Muscle layer of colon (tissue), 2 donors: ENCODE data around the gene HDAC9.

Experiments
- H3K27ac ChIP-seq: one replicate; pipeline ENCODE4 v1.7.0; 2013; ENCODE audit warnings: low read depth, mild to moderate bottlenecking, low read length, moderate library complexity
- H3K27me3 ChIP-seq, 2 donors: one replicate each; pipeline ENCODE4 v1.7.0; 2013; ENCODE audit warnings: low read length in 2 of 2, mild to moderate bottlenecking in 2 of 2; ENCODE audit not compliant: insufficient read depth in 2 of 2, control insufficient read depth in 1 of 2
- H3K36me3 ChIP-seq: one replicate; pipeline ENCODE4 v1.7.0; 2013; ENCODE audit warnings: mild to moderate bottlenecking, low read length; ENCODE audit not compliant: insufficient read depth
- H3K4me1 ChIP-seq: one replicate; pipeline ENCODE4 v1.7.0; 2013; ENCODE audit warnings: mild to moderate bottlenecking, low read length; ENCODE audit not compliant: insufficient read depth
- H3K4me3 ChIP-seq, 2 donors: one replicate each; pipeline ENCODE4 v1.7.0; 2013; ENCODE audit warnings: low read length in 2 of 2, low read depth in 1 of 2, mild to moderate bottlenecking in 1 of 2, moderate library complexity in 1 of 2
- H3K9ac ChIP-seq: one replicate; pipeline ENCODE4 v1.7.0; 2013; ENCODE audit warnings: low read length
- H3K9me3 ChIP-seq: one replicate; pipeline ENCODE4 v1.7.0; 2013; ENCODE audit warnings: mild to moderate bottlenecking, low read length
- donor health status: abdominal sarcoma.
- donor health status: Adenocarcinoma of cecum.

Gene HDAC9

DNA sequence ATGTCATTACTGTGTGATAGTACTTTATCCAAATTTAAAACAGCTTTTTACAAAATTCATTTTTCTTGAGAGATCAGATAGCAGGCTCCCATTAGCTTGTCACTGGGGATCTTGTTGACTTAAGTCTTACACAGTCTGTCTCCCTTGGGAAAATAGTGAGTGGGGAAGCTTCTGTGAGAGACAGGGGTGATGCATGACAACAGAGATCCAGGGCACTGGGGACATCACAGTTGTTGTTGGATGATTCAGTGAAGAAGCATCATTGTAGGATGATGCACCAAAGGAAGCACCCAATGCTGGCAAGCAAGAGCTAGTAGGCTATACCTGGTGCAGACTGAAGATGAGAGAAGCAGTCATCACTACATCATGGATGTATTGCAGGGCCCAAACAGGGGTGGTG lies 284.7 kb downstream of the HDAC9 start:
- H3K27ac ChIP-seq: no peak overlapping the region

DNA sequence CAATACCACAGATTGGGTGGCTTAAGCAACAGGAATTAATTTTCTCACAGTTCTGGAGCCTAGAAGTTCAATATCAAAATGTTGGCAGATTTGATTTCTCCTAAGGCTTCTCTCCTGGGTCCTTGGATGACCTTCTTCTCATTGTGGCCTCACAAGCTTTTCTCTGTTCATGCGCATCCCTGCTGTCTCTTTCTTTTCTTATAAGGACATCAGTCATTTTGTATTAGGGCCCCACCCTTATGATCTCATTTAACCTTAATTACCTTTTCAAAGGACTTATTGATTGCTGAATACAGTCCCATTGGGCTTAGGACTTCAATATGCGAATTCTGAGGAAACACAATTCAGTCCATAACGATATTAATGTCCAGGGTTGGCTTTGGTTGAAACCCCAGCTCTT lies 285.4 kb downstream of the HDAC9 start:
- no peaks in the 10 kb centered on the region for H3K4me1 ChIP-seq
- H3K4me3 ChIP-seq: no peak overlapping the region
- H3K27me3 ChIP-seq: no peaks in the 10 kb centered on the region
- no peaks in the 10 kb centered on the region for H3K9me3 ChIP-seq
- no peaks in the 10 kb centered on the region for H3K36me3 ChIP-seq
- H3K27ac ChIP-seq: no peak overlapping the region
- H3K9ac ChIP-seq: no peak overlapping the region

More for the DNA sequence above, 284.7 kb downstream of the HDAC9 start:
- Histone ChIP-seq H3K4me3 (no peak overlapping the region), H3K36me3 (no peaks in the 10 kb centered on the region), H3K4me1 (no peaks in the 10 kb centered on the region), H3K9me3 (no peaks in the 10 kb centered on the region), H3K27me3 (no peaks in the 10 kb centered on the region), H3K9ac (no peak overlapping the region)

- Histone ChIP-seq H3K4me3 (no peak overlapping the region), H3K9me3 (no peaks in the 10 kb centered on the region), H3K27me3 (no peaks in the 10 kb centered on the region), H3K9ac (no peak overlapping the region), H3K36me3 (no peaks in the 10 kb centered on the region), H3K27ac (no peak overlapping the region), H3K4me1 (no peaks in the 10 kb centered on the region)
These were observed 290.7 kb downstream of the HDAC9 start for GRCh38 chr7:18786196-18786727.

- Histone ChIP-seq H3K9ac (no peak overlapping the region), H3K4me1 (no peaks in the 10 kb centered on the region), H3K27ac (no peak overlapping the region)
These were observed 291.2 kb downstream of the HDAC9 start for GRCh38 chr7:18786796-18787195.

DNA sequence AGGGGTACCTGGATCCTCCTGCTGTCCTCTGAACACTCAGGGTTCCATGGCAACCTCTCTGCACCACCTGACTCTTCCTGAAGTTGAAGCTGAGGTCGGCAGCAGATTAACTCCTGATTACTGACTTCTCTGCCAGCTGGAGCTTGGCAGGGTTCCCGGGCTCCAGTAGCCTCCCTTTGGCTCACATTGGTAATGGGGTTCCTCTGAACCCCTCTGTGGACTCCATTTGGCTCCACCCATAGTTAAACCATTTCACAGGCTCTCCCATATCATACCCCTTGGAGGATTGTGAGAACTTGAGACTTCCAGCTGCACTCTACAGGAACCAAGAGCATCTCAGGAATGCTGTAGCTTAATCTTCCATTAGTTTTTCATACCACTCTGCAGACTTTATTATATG lies 292.5 kb downstream of the HDAC9 start:
- no peak overlapping the region for H3K4me3 ChIP-seq
- H3K9ac ChIP-seq: no peak overlapping the region
- H3K27ac ChIP-seq: no peak overlapping the region
- H3K36me3 ChIP-seq: no peaks in the 10 kb centered on the region
- H3K9me3 ChIP-seq: no peaks in the 10 kb centered on the region
- H3K4me1 ChIP-seq: peaks cover 5% of the 10 kb centered on the region
- no peaks in the 10 kb centered on the region for H3K27me3 ChIP-seq

More at GRCh38 chr7:18786796-18787195, 291.2 kb downstream of the HDAC9 start:
- H3K36me3 ChIP-seq: no peaks in the 10 kb centered on the region
- H3K27me3 ChIP-seq: no peaks in the 10 kb centered on the region
- H3K4me3 ChIP-seq: no peak overlapping the region
- H3K9me3 ChIP-seq: no peaks in the 10 kb centered on the region

GRCh38 chr7:18792871-18793595 lies 297.5 kb downstream of the HDAC9 start:
- peak overlapping the region; percentile 66 for H3K27ac ChIP-seq
- peak overlapping the region; percentile 14 to 35 for H3K4me3 ChIP-seq
- H3K9ac ChIP-seq: no peak overlapping the region

DNA sequence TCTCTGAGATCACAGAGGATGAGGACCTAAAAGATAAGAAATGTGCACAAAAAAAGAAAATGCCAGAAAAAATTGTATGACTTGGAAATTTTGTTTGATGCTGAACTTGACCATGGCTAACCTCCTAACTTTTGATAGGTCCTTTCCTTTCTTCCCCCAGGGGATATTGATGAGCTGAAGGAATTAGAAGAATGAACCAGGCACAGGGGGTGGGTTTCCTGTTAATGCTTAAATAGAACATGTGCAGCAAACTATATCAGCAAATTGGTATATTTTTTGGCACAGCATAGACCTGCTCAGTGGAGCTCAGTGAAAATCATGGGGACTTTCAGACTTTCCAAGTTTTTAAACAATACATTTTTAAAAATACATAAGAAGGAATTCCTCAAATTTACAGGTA lies 300.7 kb downstream of the HDAC9 start:
- Histone ChIP-seq H3K9me3 (no peaks in the 10 kb centered on the region), H3K4me3 (no peak overlapping the region), H3K9ac (no peak overlapping the region), H3K27ac (no peak overlapping the region), H3K36me3 (no peaks in the 10 kb centered on the region), H3K27me3 (no peaks in the 10 kb centered on the region), H3K4me1 (peaks cover 19% of the 10 kb centered on the region)

More at GRCh38 chr7:18792871-18793595, 297.5 kb downstream of the HDAC9 start:
- Histone ChIP-seq H3K36me3 (no peaks in the 10 kb centered on the region), H3K27me3 (no peaks in the 10 kb centered on the region), H3K9me3 (no peaks in the 10 kb centered on the region), H3K4me1 (peaks cover 19% of the 10 kb centered on the region)

- Histone ChIP-seq H3K4me3 (no peak overlapping the region), H3K4me1 (peaks cover 12% of the 10 kb centered on the region), H3K27ac (no peak overlapping the region), H3K9me3 (no peaks in the 10 kb centered on the region), H3K36me3 (no peaks in the 10 kb centered on the region), H3K27me3 (no peaks in the 10 kb centered on the region), H3K9ac (no peak overlapping the region)
These were observed 302.7 kb downstream of the HDAC9 start for GRCh38 chr7:18798088-18798906.

GRCh38 chr7:18799899-18800298 lies 304.4 kb downstream of the HDAC9 start:
- Histone ChIP-seq H3K36me3 (no peaks in the 10 kb centered on the region), H3K27me3 (no peaks in the 10 kb centered on the region), H3K9ac (no peak overlapping the region), H3K27ac (no peak overlapping the region), H3K4me1 (no peaks in the 10 kb centered on the region), H3K9me3 (no peaks in the 10 kb centered on the region), H3K4me3 (no peak overlapping the region)

- Histone ChIP-seq H3K36me3 (no peaks in the 10 kb centered on the region), H3K4me1 (no peaks in the 10 kb centered on the region), H3K27ac (no peak overlapping the region), H3K9ac (no peak overlapping the region), H3K4me3 (no peak overlapping the region), H3K27me3 (no peaks in the 10 kb centered on the region), H3K9me3 (no peaks in the 10 kb centered on the region)
These were observed 308.4 kb downstream of the HDAC9 start for GRCh38 chr7:18803923-18804322.

GRCh38 chr7:18806177-18806576 lies 310.6 kb downstream of the HDAC9 start:
- no peaks in the 10 kb centered on the region for H3K4me1 ChIP-seq
- no peaks in the 10 kb centered on the region for H3K9me3 ChIP-seq
- H3K27ac ChIP-seq: no peak overlapping the region
- no peaks in the 10 kb centered on the region for H3K27me3 ChIP-seq
- no peak overlapping the region for H3K4me3 ChIP-seq
- no peaks in the 10 kb centered on the region for H3K36me3 ChIP-seq
- no peak overlapping the region for H3K9ac ChIP-seq
